Brain microvascular endothelial cell (primary cell): ENCODE results near the gene SLC29A2.
A peak's percentile ranks its signal among the peaks of the same experiment; 100 is the strongest.
"Not testable (repeated sequence)": the region's sequence is repeated elsewhere in the genome, so short reads cannot be mapped to it uniquely, and the experiment has no call there.

Source experiments
- DNase-seq: peaks from one replicate; pipeline ENCODE4 v3.0.0-alpha.2; 2020
- H3K27ac ChIP-seq: fragments of 250-450 bp; sonication (Bioruptor Pico); 2 replicates; pipeline ENCODE4 v1.5.1; 2020; ENCODE audit warnings: mild to moderate bottlenecking, moderate library complexity
- H3K27me3 ChIP-seq: fragments of 250-450 bp; sonication (Bioruptor Pico); replicated peaks from 2 replicates; pipeline ENCODE4 v1.5.1; 2020; ENCODE audit warnings: mild to moderate bottlenecking
- H3K36me3 ChIP-seq: fragments of 250-450 bp; sonication (Bioruptor Pico); replicated peaks from 2 replicates; pipeline ENCODE4 v1.5.1; 2020; ENCODE audit warnings: mild to moderate bottlenecking
- H3K4me3 ChIP-seq: 2 replicates; pipeline ENCODE4 v1.5.1; 2011; ENCODE audit warnings: low read depth, mild to moderate bottlenecking, control low read depth, low read length, moderate library complexity
- in situ Hi-C: cut with HindIII; loops from 2 replicates; pipeline ENCODE4 v1.10.0; 2017; ENCODE audit warnings: low sequenced_read_pairs, low pct_ligation_motif_present
- TF ChIP-seq, protein P1 (sequence below): IDR thresholded peaks from 2 replicates; pipeline ENCODE4 v1.5.1; 2011; ENCODE audit warnings: low read depth, mild to moderate bottlenecking, moderate library complexity, low read length, control low read depth, inconsistent platforms; ENCODE audit errors: missing control alignments

The SLC29A2 gene

DNA sequence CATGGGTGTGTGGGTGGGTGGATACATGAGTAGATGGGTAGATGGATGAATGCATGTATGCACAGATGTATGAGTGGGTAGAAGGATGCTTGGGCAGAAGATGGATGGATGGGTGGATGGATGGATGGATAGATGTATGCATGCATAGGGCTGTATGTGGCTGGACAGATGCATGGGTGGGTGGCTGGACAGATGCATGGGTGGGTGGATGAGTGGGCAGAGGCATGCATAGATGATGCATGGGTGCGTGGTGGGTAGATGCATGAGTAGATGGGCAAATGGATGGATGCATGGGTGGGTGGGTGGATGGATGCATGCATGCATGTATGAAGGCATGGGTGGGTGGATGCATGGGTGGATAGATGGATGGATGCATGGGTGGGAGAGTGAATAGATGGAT is 47.9 kb downstream of the SLC29A2 start:
- TF ChIP-seq, protein P1, sequence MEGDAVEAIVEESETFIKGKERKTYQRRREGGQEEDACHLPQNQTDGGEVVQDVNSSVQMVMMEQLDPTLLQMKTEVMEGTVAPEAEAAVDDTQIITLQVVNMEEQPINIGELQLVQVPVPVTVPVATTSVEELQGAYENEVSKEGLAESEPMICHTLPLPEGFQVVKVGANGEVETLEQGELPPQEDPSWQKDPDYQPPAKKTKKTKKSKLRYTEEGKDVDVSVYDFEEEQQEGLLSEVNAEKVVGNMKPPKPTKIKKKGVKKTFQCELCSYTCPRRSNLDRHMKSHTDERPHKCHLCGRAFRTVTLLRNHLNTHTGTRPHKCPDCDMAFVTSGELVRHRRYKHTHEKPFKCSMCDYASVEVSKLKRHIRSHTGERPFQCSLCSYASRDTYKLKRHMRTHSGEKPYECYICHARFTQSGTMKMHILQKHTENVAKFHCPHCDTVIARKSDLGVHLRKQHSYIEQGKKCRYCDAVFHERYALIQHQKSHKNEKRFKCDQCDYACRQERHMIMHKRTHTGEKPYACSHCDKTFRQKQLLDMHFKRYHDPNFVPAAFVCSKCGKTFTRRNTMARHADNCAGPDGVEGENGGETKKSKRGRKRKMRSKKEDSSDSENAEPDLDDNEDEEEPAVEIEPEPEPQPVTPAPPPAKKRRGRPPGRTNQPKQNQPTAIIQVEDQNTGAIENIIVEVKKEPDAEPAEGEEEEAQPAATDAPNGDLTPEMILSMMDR = no peak

GRCh38 chr11:66322732-66323427 is 48.7 kb downstream of the SLC29A2 start:
- Histone ChIP-seq H3K27ac (no peak overlapping the region), H3K4me3 (no peak overlapping the region), H3K27me3 (no peaks in the 10 kb centered on the region), H3K36me3 (no peaks in the 10 kb centered on the region)
- TF ChIP-seq, protein P1 = no peak
- in situ Hi-C loops = no loop called here
- DNase-seq = no peak

More for the DNA sequence above, 47.9 kb downstream of the SLC29A2 start:
- H3K27me3 ChIP-seq = no peaks in the 10 kb centered on the region
- in situ Hi-C loops = no loop called here
- no peak for DNase-seq
- H3K4me3 ChIP-seq = no peak overlapping the region
- H3K36me3 ChIP-seq = no peaks in the 10 kb centered on the region
- H3K27ac ChIP-seq = no peak overlapping the region

DNA sequence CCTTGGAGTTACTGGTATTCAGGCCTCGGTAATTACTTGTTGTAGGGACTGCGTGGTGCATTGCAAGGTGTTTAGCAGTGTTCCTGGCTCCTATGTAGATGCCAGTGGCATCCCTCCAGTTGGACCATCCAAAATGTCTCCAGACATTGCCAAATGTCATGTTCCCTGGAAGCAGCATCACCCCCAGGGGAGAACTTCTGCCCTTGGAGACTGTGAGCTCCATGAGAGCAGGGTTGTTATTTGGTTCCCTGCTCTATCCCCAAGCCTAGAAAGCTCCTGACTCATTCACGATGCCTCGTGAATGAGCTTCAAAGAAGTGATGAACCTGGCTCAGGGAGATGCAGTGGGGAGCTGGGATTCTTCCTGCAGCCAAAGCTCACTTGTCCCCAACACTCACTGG is 50.0 kb downstream of the SLC29A2 start:
- Histone ChIP-seq H3K4me3 (no peak overlapping the region), H3K27ac (no peak overlapping the region), H3K27me3 (no peaks in the 10 kb centered on the region), H3K36me3 (no peaks in the 10 kb centered on the region)
- in situ Hi-C loops = no loop called here
- no peak for DNase-seq
- TF ChIP-seq, protein P1 = no peak

GRCh38 chr11:66320748-66321147 is 50.8 kb downstream of the SLC29A2 start:
- H3K27me3 ChIP-seq, H3K27ac ChIP-seq, DNase-seq, in situ Hi-C loops, H3K4me3 ChIP-seq, H3K36me3 ChIP-seq: not testable (repeated sequence)

- DNase-seq, H3K36me3 ChIP-seq, in situ Hi-C loops, H3K27me3 ChIP-seq, H3K27ac ChIP-seq, H3K4me3 ChIP-seq: not testable (repeated sequence)
Measured at GRCh38 chr11:66320289-66320688, 51.3 kb downstream of the SLC29A2 start.

DNA sequence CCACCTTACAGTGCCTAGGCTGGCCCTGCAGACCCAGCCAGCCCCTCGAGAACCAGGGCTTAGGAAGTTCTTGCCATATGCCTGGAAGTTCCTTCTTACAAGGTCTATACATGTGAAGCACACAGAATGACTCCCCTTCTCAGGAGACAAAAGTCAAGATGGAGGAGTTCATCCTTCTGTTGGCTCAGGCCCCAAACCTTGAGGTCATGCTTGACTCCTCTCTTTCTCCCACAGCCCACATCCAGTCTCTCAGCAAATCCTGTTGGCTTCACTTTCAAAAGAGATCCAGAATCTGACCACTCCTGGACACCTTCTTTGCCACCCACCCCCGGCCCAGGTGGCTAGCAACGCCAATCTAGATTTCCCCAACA is 53.0 kb downstream of the SLC29A2 start:
- in situ Hi-C loops = no loop called here
- TF ChIP-seq, protein P1 = no peak

More for the DNA sequence above, 53.0 kb downstream of the SLC29A2 start:
- DNase-seq = no peak
- Histone ChIP-seq H3K27ac (peak overlapping the region; percentile 88), H3K4me3 (no peak overlapping the region), H3K36me3 (no peaks in the 10 kb centered on the region), H3K27me3 (no peaks in the 10 kb centered on the region)
